Kidney epithelial cell (primary cell): ENCODE results near the gene ABCA4. TPM values are rescaled to one million over a fixed set of nuclear protein-coding genes. Genes with fewer than 3 reads are reported as not detected.

Experiments
- DNase-seq: peaks from one replicate; pipeline ENCODE4 v3.0.0-alpha.2; 2010; ENCODE audit warnings: low read depth
- H3K27me3 ChIP-seq: 2 replicates; pipeline ENCODE4 v1.6.0; 2011; ENCODE audit warnings: low read length; ENCODE audit not compliant: control insufficient read depth, insufficient read depth
- H3K36me3 ChIP-seq: 2 replicates; pipeline ENCODE4 v1.5.1; 2011; ENCODE audit warnings: low read length; ENCODE audit not compliant: control insufficient read depth, insufficient read depth
- H3K4me3 ChIP-seq: 2 replicates; pipeline ENCODE4 v1.5.1; 2011; ENCODE audit warnings: low read depth, mild to moderate bottlenecking, control low read depth, low read length
- total RNA-seq: library from RNA; depleted of rRNA; stranded (reverse); fragments of >200 nt; gene quantifications from 2 replicates; pipeline ENCODE4 v1.2.3, GENCODE V29; 2015
- TF ChIP-seq, protein P1 (sequence below): IDR thresholded peaks from 2 replicates; pipeline ENCODE4 v1.5.1; 2011; ENCODE audit warnings: mild to moderate bottlenecking, moderate library complexity, low read length, control low read depth, inconsistent platforms; ENCODE audit not compliant: insufficient read depth, poor library complexity, severe bottlenecking

The ABCA4 gene
- total RNA-seq, 1 donor from 2014 or later, result not detected

DNA sequence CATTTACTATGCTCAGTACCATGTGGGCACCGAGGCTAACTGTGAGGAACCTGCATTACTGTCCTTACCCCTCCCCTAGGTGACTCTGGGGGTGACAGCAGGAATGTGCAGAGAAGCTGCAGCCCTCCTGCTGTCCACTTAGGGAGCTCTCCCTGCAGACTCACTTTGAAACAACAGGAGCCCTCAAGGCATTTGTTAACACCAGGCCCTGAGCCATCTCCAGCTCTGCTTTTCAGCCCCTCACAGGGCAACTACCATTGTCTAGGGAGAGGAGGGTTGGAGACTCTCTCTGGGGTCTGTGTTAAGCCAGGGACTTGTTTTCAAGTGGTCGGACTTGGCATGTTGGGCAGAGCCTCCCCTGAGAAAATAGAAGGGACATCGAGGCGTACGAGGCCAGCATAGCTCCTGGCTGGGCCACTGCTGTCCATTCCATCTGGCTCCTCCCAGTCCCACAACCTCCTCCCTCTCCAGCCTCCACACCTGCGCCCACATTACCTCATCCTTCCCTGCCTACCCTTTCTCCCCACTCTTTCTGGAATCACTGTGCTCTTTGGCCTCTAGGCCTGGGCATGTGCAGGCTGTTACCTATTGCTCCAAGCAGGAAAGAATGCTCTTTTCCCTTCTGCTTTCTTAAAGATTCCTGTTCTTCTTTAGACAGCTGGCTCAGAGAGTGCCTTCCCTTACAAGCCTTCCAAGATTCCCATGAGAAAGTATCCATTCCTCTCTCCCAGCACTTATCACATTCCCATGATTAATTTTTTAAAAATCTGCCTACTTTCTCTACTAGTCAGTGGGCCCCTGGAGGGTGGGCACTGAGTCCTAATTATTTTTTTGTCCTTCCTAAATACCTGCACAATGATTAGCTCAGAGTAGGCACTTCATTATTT lies 109.0 kb downstream of the ABCA4 start:
- Histone ChIP-seq H3K36me3 (no peaks in the 10 kb centered on the region), H3K4me3 (no peak overlapping the region), H3K27me3 (no peaks in the 10 kb centered on the region)
- DNase-seq, result no peak
- TF ChIP-seq, protein P1, sequence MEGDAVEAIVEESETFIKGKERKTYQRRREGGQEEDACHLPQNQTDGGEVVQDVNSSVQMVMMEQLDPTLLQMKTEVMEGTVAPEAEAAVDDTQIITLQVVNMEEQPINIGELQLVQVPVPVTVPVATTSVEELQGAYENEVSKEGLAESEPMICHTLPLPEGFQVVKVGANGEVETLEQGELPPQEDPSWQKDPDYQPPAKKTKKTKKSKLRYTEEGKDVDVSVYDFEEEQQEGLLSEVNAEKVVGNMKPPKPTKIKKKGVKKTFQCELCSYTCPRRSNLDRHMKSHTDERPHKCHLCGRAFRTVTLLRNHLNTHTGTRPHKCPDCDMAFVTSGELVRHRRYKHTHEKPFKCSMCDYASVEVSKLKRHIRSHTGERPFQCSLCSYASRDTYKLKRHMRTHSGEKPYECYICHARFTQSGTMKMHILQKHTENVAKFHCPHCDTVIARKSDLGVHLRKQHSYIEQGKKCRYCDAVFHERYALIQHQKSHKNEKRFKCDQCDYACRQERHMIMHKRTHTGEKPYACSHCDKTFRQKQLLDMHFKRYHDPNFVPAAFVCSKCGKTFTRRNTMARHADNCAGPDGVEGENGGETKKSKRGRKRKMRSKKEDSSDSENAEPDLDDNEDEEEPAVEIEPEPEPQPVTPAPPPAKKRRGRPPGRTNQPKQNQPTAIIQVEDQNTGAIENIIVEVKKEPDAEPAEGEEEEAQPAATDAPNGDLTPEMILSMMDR, result no peak

DNA sequence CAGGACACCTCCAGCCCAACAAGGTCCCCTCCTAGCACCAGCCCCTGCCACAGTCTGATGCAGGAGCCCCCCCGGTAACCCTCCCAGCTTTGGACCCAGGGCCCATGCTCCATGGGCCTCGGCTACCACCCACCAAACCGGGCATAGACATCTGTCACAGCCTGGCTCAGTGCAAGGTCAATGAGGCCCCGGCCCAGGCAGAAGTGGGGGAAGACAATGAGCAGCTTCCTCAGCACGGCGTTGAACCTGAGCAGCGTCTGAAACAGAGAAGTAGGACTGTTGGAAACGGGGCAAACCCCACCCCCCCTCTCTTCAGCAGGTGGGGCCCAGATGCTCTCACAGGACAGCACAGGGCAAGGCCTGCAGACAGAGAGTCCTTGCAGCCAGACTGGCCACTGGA lies 109.8 kb downstream of the ABCA4 start:
- TF ChIP-seq, protein P1, result no peak
- no peak for DNase-seq
- no peak overlapping the region for H3K4me3 ChIP-seq
- no peaks in the 10 kb centered on the region for H3K27me3 ChIP-seq
- H3K36me3 ChIP-seq, result no peaks in the 10 kb centered on the region

DNA sequence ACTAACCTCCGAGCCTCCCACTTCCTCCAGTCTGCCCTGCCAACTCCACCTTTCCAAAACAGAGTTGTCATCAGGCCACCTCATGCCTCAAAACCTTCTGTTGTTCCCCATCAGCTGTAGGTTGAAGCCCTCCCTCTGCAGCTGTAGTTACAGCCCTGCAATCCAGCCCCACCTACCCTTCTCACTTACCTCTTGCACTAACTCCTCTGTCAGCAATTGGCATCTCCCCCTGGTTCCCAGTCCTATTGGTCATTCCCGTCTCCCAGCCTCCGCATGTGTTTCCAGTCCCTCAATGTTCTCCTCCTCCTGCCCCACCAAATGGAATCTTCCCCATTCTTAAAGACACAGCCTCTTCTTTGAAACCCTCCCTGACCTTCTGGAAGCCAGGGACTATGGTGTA lies 111.6 kb downstream of the ABCA4 start:
- DNase-seq, result no peak
- Histone ChIP-seq H3K27me3 (no peaks in the 10 kb centered on the region), H3K36me3 (no peaks in the 10 kb centered on the region), H3K4me3 (no peak overlapping the region)
- TF ChIP-seq, protein P1, result no peak

DNA sequence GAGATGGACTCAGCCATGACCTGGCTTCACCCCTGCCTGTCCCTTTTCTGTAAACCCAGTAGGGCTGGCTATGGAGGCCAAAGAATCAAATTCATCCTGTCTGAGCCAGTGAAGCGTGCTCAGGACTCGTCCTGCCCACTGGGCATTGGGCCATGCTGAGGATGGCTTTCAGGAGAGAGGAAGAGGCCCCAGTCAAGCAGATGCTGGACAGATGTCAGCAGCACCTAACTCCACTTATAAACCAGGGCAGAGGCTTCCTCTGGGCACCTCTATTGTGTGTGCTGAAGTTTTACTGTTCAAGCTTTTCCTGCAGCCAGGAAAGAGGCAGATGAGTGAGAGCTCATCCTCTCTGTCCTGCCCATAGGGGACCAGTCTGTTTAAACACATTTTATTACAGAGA lies 114.3 kb downstream of the ABCA4 start:
- H3K4me3 ChIP-seq, result no peak overlapping the region
- H3K36me3 ChIP-seq, result no peaks in the 10 kb centered on the region
- DNase-seq, result no peak
- TF ChIP-seq, protein P1, result no peak
- no peaks in the 10 kb centered on the region for H3K27me3 ChIP-seq

DNA sequence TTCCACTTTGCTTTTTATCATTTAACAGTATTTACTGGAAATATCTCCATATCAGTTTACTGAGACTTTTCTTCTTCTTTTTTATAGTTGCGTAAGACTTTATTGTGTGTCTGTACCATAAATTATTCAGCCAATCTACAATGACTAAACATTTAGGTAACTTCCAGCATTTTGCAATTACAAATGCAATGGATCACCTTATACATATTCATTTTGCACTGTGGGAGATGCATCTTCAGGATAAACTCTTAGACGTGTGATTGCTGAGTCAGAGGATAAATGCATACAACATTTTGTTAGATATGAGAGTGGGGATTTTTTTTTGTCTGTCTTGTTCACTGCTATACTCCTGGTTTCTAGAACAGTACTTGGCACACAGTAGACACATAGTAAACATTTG lies 116.0 kb downstream of the ABCA4 start:
- no peak for DNase-seq
- Histone ChIP-seq H3K27me3 (no peaks in the 10 kb centered on the region), H3K36me3 (no peaks in the 10 kb centered on the region), H3K4me3 (no peak overlapping the region)
- TF ChIP-seq, protein P1, result no peak
